Hematopoietic multipotent progenitor cell treated with erythropoietin and hydrocortisone succinate and interleukin-3 and kit ligand, for 6 days (in vitro differentiated cells): ENCODE measurements around the gene FBLN2.

Experiments used
- DNase-seq: peaks from one replicate; pipeline ENCODE4 v3.0.0-alpha.2; 2015

FBLN2 gene

DNA sequence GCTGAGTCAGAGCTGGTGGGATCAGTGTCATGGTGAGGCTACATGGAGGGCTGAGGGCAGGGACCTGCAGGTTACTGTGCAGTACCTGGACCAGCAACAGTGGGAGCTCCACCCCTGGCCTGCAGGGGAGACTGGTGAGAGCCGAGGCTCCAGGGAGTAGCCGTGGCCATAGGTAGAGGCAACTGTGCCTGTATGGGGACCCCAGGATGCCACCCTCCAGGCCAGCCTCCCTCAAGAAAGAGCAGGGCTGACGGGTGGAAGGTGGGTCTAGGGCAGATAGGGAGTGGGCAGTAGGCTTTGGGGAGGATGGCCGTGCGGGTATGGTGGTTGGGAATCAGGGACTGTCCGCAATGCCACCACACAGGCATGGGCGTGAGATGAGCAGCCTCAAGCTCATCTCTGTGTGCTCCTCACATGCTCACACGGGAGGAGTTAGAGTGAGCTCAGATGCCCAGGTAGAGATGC, 35.5 kb downstream of the FBLN2 start:
- DNase-seq = no peak

DNA sequence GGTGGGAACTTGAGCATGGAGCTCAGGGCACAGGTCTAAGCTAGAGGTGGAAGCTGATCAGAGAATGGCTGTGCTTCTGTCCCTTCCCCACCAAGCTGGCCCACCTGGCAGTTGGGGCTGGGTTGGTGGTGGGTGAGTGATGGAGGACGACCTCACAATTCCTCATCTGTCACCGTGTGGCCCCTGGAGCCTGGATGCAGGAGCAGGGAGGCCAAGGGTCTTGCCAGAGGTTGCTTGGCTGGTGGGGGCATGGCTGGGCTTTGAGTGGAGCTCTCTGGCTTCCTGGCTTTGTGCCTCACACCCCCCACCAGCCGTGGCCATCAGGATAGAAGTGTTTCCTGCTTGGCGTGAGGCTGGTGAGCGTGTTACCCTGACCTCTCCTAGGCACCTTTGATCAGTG, 36.0 kb downstream of the FBLN2 start:
- no peak for DNase-seq

DNA sequence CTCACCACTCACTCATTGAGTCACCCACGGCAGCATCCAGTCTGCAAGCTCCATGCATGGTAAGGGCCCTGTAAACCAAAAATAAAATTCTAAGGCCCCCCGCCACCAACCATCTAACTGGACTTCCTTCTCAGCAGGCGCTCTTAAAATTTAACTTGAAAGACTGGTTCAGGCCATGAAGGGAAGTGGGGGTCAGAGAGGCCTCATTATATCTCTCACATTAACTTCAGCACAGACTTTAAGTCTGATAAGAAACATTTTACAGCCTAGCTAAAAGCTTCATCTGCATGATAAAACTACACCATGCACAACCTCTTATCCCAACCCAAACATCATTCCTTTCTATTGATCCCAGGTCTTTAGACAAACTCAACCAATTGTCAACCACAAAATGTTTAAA, 38.5 kb downstream of the FBLN2 start:
- peak; percentile 57 for DNase-seq

DNA sequence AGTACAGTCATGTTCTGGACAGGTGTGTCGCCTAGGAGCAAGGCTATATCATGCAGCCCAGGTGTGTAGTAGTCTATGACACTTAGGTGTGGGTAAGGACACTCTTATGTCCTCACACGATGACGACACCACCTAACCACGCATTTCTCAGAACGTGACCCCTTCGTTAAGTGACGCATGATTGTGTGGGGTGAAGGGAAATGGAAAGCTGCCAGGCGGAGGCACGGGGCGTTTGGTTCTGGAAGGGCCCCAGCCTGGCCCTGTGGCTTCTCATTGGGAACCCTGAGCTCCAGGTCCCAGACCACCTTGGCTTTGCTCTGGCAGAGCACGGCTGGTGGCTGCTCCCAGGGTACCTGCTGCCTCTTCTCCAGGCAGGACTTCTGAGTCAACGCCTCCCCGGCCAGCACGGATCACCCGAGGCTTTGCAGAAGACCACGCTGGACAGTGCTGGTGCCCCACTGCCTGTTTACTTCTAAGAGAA, 39.3 kb downstream of the FBLN2 start:
- DNase-seq = no peak

DNA sequence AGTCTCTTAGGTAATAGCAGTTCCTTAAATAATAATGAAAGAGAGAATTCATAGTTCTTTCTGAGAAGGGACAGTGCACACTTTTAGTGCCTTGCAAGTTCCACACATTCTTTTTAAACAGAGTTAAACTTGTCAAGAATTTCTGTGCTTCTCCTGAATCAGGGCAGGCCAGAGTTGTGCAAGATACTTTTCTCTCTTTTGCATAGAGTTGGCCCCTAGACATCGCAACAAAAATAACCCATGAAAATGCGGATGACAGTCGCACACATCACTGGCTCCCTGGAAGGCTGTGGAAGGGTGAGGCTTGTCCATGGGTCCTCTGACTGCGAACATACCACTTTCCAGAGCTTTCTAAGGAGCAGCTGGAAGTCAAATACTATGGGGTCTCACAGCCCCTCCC, 40.1 kb downstream of the FBLN2 start:
- DNase-seq = no peak

DNA sequence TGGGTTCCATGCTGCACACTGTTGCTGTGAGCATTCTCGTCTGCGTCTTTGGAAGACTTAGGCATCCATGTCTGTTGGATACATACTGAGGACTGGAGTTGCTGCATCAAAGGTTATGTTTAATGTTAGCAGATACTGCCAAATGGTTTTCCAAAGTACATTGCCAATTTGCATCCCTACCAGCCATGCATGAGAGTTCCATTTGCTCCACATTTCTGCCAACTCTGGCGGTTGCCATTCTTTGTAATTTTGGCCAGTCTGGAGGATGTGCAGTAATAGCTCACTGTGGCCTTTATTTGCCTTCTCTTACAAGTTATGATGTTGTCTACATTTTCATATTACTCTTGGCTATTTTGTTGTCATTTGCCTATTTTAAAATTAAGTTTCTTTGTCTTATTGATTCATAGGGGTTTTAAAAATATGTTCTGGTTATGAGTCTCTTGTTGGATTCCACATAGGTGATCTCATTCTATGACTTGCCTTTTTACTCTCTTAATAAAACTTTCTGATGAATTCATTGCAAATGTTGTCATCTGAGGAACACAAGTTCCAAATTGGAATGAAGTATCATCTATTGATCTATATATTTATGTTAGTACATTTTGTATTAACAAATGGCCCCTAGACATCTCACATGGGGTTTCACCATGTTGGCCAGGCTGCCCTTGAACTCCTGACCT, 42.1 kb downstream of the FBLN2 start:
- DNase-seq = no peak

DNA sequence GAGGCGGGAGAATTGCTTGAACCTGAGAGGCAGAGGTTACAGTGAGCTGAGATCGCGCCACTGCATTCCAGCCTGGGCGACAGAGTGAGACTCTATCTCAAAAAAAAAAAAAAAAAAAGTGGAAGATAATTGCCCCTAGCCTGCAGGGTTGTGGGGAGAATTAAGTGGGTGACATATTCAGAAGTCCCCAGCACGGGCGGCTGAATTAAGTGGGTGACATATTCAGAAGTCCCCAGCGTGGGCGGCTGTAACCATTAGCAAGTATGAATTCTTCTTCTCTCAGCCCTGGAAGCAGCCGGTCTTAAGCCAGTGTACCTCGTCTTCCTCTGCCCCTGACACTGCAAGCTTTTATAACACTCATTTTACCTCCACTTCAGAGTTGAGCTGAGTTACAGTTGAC, 44.7 kb downstream of the FBLN2 start:
- DNase-seq = no peak

DNA sequence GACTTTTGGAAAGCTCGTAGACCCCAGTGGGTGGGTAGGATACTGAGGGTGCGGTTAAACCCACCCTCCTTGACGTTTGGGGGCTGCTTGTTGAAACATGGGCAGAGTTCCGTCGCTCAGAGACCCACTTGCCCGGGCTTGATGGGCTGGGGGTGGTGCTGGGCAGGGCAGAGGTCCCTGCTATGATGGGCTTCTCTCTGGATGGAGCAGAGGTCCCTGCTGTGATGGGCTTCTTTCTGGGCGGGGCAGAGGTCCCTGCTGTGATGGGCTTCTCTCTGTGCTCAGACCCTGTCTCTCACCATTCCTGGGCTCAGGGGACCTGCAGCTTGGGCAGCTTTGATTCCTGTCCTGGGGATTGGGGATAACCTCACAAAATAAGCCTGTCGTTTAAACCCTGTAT, 45.2 kb downstream of the FBLN2 start:
- DNase-seq = no peak

DNA sequence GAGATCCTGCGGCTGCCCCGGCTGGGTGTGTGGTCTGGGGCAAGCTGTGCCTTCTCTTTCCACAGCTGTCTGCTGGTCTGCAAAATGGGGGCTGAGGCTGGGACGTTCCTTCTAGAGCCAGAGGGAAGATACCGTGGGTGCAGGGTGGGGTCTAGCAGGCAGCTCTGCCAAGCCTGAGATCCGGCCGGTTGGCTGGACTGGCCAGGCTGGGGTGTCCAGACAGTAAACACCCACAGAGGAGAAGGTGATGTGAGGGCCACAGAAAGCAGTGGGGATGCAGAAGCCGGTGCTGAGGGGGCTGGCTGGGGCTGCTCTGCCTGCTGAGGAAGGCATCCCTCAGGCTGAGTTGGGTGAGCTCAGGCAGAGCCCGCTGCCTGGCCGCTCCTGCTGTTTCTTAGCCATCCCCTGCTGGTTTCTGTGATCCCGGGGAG, 46.1 kb downstream of the FBLN2 start:
- DNase-seq = no peak

DNA sequence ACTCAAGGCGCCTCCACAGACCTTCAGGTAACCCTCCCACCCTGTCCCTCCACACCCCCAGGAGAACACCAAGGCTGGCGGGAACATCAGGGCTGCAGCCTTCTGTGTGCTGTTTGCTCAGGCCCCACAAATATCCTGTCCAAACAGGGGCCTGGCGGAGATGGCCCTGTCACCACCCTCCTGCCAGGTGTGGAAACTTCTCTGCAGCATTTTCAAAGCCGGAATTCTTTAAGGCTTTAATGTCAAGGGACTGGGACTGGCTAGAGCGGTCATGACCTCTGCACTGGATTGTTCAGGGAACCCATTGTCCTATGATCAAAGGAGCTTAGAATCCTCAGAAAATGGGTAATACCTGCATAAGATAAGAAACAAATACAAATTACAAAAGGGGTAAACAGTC, 46.6 kb downstream of the FBLN2 start:
- no peak for DNase-seq

DNA sequence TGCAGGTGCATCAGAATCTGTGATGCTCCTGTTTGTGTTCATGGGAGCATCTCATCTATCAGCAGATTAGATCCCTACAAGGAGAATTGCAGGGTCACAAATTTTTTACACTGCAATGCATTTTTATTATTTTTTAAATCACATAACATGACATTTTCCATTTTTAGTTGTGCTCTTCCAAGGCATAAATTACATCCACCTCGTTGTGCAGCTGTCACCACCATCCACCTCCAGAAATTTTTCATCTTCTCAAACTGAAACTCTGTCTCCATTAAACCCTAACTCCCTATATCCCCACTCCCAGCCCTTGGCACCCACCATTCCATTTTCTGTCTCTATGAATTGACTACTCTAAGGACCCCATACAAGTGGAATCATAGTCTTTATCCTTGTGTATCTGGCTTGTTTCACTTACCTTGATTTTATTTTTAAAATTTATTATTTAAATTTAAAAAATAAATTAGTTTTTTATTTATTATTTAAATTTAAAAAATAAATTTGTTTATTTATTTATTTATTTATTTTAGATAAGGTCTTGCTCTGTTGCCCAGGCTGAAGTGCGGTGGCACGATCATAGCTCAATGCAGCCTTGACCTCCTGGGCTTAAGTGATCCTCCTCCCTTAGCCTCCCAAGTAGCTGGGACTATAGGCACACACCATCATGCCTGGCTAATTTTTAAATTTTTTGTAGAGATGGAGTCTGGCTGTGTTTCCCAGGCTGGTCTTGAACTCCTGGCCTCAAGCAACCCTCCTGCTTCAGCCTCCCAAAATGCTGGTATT, 47.7 kb downstream of the FBLN2 start:
- no peak for DNase-seq

DNA sequence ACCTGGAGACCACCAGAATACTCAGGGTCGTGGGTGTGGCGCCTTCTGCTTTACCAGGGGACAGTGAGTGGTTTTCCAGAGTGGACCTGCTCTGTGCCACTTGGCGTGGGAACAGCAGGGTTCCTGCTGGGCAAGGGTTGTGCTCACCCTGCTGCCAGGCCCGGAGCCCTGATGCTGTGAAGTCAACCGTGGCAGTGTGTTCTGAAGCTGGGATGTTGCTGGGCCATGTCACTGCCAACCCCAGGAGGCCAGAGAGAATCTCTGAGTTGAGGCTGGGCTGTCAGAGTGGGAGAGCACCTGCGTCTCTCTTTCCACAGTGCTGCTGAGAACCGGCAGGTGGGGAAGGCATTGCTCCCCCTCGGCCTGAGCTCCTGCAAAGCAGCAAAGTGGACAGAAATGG, 48.7 kb downstream of the FBLN2 start:
- no peak for DNase-seq

DNA sequence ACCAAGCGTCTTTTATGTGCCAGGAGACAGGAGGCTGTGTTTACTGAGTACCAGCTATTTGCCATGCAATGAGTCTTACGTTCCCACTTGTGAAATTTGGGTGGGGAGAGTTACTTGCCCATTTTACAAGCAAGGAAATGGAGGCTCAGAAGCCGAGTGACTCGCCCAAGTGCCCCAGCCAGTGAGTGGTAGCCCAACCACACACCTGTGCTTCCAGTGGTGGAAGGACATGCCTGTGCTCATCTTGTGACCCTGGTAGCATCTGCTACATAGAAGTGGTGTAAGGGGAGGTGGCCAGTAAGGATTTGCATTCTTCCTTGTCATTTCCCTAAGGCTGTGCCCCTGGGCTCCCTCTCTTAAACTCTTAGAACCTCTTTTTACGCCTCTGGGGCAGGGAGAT, 49.3 kb downstream of the FBLN2 start:
- no peak for DNase-seq

DNA sequence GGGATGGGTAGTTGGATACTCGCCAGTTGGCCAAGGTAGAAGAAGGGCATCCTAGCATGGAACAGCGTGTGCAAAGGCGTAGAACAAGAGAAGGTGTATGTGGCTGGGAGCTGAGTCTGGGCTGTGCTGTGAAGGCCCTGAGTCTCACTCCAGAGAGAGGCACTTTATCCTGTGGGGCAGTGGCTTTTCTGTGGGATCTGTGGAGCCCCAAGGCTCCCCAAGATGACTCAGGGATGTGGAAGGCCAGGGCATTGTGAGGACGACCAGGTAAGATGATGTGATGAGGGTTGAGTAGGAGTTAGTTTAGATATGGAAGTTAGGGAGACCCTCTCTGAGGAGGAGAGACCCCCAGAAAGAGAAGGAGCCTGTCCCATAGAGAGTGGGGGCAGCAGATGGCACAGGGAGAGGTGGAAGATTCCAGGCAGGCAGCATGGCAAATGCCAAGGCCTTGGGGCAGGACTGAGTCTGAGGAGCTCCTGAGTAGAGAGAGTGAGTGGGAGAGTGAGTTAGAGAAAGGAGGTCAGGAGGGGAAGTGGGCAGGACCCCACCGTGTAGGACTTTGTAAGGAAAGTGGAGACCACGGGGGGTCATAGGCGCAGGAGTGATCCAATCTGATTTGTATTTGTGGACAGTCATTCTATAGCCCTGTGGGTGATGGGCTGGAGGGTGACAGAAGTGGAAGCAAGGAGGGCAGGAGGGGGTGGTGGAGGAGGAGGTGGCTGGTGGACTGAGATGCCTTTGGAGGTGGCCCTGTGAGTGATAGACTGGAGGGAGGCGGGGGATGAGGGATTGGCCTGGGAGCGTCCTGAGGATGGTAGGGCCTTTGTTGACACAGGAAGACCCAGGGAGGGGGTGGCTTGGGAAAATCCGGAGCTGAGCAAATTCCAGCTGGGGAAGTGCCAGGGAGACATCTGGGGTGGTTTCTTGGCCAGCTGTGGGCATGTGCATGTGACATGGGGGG, 50.3 kb downstream of the FBLN2 start:
- no peak for DNase-seq

DNA sequence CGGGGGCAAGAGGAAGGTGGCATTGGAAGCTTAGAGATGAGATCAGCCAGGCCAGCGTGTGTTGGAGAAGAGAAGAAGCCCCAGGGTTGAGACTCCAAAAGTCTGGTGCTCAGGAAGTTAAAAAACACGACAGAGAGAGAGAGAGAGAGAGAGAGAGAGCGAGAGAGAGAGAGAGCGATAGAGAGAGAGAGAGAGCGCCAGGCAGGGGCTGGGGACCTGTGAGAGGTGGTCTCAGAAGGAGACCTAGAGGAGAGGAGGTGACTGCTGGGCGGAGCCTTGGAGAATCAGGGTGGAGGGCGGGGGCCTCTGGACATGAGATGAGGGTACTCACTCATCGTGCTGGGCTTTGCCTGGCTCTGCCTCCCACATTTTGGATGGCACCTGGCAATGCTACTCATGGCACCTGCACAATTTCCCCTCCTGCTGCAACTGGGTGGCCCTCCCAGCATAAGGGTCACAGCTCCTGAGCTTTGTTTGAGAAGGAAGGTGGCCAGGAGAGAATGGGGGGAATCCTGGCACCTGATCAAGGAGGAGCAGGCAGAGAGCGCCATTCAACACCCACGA, 51.0 kb downstream of the FBLN2 start:
- no peak for DNase-seq

DNA sequence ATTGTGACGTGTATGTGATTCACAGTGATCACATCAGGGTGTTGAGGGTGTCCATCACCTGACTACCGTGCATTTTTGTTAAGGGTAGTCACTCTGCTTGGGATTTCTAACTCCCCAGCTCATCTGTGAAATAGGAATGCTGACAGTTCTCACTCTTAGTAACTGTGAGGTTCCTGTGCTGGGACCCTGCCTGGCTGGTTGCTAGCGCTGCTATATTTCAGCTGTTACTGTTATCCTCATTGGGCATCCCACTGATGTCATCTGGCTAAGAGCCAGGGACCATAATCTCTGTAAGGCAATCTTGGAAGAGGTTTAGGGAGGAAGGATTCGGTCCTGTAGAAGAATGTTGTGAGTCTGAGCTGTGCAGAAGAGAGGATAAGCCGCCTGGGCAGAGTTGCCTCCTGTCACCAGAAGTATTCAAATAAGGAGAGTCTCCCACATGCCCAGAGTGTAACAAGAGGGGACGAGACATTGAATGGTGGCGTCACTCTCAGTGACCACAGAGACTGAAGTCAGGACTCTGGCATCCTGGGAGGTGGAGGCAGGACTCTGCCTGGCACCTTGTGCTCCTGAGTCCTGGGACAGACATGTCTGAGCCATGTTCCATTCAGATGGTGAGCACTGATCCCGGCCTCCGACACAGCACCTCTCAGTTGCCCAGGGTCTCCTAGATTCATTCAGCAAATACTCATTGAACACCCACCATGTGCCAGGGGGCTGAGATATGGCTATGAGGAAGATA, 52.2 kb downstream of the FBLN2 start:
- no peak for DNase-seq

DNA sequence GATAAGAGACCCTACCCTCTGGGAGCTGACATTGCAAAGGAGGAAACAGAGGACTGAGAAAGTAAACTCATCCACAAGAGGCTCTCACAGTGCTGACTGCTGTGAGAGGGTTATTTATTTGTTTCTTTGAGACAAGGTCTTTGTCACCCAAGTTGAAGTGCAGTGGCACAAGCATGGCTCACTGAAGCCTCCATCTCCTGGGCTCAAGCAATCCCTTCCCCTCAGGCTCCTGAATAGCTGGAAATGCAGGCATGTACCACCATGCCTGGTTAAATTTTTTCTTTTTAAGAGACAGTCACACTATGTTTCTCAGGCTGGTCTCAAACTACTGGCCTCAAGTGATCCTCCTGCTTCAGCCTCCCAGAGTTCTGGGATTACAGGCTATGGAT, 52.8 kb downstream of the FBLN2 start:
- DNase-seq = no peak

DNA sequence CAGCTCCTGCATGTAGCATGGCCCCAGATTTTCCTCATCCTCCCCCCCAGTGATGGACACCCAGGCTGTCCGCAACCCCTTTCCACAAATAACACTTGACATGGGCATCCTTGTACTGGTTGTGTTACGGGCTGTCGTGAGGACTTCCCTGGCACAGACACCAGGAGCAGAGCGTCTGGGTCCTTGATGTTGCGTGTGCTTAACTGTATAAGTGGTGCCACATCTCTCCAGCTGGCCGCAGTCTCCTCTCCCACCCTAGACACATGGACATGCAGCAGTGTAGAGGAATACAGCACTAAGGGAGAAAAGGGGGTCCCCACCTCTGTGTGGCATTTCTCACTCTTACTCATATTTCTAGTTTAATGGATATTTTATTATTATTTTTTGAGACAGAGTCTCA, 56.6 kb downstream of the FBLN2 start:
- no peak for DNase-seq

DNA sequence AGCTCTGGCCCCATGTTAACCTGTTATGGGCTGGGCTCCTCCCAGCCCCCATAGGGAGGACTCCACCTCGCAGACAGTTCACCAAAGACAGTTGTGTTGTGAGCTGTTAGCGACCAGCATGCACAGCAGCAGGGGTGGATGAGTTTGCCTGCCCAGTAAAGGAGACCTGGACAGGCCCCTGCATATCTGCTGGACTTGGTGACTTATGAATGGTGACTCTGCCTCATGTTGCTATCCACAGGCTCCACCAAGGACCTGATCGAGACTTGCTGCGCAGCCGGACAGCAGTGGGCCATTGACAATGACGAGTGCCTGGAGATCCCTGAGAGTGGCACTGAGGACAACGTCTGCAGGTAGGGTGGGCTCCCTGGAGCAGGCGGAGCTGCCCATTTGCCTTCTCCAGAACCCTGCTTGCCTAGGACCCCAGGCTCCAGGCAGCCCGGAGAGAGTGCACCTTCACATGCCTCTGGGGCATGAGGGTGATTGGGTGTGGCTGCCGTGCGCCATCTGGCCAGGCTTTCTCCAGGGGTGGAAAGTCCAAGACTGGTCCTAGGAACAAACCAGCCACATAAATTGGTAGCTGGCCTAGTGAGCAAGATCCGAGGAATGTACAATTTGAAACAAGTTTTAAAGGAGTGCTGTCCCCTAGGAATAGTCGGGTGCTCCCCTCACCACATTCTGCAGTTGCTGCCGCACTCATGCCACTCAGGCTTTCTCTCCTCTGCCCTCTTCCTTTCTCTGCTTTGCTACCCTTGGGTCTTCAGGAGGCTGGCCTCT, 59.1 kb downstream of the FBLN2 start:
- no peak for DNase-seq

DNA sequence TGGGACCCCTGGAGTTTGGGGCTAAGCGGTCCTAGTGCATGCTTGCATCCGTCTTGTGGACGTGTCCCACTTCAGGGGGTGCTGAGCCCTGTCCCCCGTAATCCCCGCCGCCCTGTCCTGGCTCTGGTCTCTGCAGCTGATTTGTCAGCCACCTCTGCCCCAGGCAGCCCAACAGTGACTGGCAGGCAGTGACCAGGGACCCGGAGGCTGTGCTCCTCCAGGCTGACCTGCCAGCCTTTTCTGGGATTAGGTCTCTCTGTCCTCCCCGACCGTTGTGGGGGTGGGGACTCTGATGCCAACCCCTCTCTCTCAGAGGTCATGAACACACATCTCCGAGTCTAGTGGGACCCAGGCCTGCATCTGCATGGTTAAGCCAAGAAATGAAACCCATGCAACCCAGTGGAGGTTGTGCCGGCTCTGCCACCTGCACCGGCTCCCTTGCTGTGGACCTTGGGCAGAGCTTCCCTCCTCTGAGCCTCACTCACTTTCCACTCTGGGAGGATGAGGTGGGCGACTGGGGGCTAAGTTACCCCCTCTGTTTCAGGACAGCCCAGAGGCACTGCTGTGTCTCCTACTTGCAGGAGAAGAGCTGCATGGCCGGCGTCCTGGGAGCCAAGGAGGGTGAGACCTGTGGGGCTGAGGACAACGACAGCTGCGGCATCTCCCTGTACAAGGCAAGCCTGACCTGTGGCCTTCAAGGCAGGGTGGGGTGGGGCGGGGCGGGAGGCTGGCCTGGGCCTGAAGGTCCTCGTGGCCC, 60.2 kb downstream of the FBLN2 start:
- DNase-seq = no peak
